Measurements from ENCODE around the gene CEACAM7. TPM values are rescaled to one million over a fixed set of nuclear protein-coding genes. Genes with fewer than 3 reads are reported as not detected.

The CEACAM7 gene
- total and polyA plus RNA-seq, 2 of the 13 experiments (the other 11 are each of a cell fraction or from before 2014, with no cell fraction given): not detected

DNA sequence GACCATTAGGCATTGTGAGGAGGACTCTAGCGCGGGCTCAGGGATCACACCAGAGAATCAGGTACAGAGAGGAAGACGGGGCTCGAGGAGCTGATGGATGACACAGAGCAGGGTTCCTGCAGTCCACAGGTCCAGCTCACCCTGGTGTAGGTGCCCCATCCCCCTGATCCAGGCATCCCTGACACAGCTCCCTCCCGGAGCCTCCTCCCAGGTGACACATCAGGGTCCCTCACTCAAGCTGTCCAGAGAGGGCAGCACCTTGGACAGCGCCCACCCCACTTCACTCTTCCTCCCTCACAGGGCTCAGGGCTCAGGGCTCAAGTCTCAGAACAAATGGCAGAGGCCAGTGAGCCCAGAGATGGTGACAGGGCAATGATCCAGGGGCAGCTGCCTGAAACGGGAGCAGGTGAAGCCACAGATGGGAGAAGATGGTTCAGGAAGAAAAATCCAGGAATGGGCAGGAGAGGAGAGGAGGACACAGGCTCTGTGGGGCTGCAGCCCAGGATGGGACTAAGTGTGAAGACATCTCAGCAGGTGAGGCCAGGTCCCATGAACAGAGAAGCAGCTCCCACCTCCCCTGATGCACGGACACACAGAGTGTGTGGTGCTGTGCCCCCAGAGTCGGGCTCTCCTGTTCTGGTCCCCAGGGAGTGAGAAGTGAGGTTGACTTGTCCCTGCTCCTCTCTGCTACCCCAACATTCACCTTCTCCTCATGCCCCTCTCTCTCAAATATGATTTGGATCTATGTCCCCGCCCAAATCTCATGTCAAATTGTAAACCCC, 17.5 kb upstream of the CEACAM7 start (continued):
- no peak for TF ChIP-seq SP140L (CRISPR knock-in tag; IDR thresholded peaks at IDR 0.05; ENCODE audit: borderline replicate concordance)
- TF ChIP-seq GATAD1 (CRISPR knock-in tag; IDR thresholded peaks at IDR 0.05): peak; percentile 55; the same call in 1 of the 2 replicates
- TF ChIP-seq ZNF235 (CRISPR knock-in tag; IDR thresholded peaks at IDR 0.05; ENCODE audit: borderline replicate concordance): no peak
- peak; percentile 67; the same call in 1 of the 2 replicates for TF ChIP-seq KLF11 (CRISPR knock-in tag; IDR thresholded peaks at IDR 0.05)
- TF ChIP-seq KLF6 (CRISPR knock-in tag; IDR thresholded peaks at IDR 0.05): peak; percentile 43; the same call in 1 of the 2 replicates
- 0 out of 2 replicates have a peak, but pooled peaks have one; percentile 29 for TF ChIP-seq ZNF331 (CRISPR knock-in tag; IDR thresholded peaks at IDR 0.05)
- TF ChIP-seq MIER2 (CRISPR knock-in tag; IDR thresholded peaks at IDR 0.05): peak; percentile 96
- TF ChIP-seq SRSF4 (IDR thresholded peaks at IDR 0.05; ENCODE audit: low read depth, low read length, poor library complexity, severe bottlenecking): no peak
- no peak for TF ChIP-seq ZSCAN20 (CRISPR knock-in tag; IDR thresholded peaks at IDR 0.05; ENCODE audit: borderline replicate concordance)
- 0 out of 2 replicates have a peak, but pooled peaks have one; percentile 22 for TF ChIP-seq NCOA2 (CRISPR knock-in tag; IDR thresholded peaks at IDR 0.05)
- no peak for TF ChIP-seq JUNB (CRISPR knock-in tag; IDR thresholded peaks at IDR 0.05; ENCODE audit: borderline replicate concordance)
- TF ChIP-seq, protein P1, sequence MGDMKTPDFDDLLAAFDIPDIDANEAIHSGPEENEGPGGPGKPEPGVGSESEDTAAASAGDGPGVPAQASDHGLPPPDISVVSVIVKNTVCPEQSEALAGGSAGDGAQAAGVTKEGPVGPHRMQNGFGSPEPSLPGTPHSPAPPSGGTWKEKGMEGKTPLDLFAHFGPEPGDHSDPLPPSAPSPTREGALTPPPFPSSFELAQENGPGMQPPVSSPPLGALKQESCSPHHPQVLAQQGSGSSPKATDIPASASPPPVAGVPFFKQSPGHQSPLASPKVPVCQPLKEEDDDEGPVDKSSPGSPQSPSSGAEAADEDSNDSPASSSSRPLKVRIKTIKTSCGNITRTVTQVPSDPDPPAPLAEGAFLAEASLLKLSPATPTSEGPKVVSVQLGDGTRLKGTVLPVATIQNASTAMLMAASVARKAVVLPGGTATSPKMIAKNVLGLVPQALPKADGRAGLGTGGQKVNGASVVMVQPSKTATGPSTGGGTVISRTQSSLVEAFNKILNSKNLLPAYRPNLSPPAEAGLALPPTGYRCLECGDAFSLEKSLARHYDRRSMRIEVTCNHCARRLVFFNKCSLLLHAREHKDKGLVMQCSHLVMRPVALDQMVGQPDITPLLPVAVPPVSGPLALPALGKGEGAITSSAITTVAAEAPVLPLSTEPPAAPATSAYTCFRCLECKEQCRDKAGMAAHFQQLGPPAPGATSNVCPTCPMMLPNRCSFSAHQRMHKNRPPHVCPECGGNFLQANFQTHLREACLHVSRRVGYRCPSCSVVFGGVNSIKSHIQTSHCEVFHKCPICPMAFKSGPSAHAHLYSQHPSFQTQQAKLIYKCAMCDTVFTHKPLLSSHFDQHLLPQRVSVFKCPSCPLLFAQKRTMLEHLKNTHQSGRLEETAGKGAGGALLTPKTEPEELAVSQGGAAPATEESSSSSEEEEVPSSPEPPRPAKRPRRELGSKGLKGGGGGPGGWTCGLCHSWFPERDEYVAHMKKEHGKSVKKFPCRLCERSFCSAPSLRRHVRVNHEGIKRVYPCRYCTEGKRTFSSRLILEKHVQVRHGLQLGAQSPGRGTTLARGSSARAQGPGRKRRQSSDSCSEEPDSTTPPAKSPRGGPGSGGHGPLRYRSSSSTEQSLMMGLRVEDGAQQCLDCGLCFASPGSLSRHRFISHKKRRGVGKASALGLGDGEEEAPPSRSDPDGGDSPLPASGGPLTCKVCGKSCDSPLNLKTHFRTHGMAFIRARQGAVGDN (CRISPR knock-in tag; IDR thresholded peaks at IDR 0.05): peak; percentile 22; the same call in 1 of the 2 replicates
- TF ChIP-seq ZNF3 (CRISPR knock-in tag; IDR thresholded peaks at IDR 0.05): no peak
- TF ChIP-seq, protein P2, sequence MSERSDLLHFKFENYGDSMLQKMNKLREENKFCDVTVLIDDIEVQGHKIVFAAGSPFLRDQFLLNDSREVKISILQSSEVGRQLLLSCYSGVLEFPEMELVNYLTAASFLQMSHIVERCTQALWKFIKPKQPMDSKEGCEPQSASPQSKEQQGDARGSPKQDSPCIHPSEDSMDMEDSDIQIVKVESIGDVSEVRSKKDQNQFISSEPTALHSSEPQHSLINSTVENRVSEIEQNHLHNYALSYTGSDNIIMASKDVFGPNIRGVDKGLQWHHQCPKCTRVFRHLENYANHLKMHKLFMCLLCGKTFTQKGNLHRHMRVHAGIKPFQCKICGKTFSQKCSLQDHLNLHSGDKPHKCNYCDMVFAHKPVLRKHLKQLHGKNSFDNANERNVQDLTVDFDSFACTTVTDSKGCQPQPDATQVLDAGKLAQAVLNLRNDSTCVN (CRISPR knock-in tag; IDR thresholded peaks at IDR 0.05; ENCODE audit: borderline replicate concordance): peak; percentile 61; the same call in 1 of the 2 replicates
- TF ChIP-seq ZNF773 (CRISPR knock-in tag; IDR thresholded peaks at IDR 0.05; ENCODE audit: borderline replicate concordance): 0 out of 2 replicates have a peak, but pooled peaks have one; percentile 74
- no peak for TF ChIP-seq GLI4 (CRISPR knock-in tag; IDR thresholded peaks at IDR 0.05; ENCODE audit: borderline replicate concordance)
- TF ChIP-seq AHR (CRISPR knock-in tag; IDR thresholded peaks at IDR 0.05): peak; percentile 71; the same call in 1 of the 2 replicates
- 0 out of 2 replicates have a peak, but pooled peaks have one; percentile 58 for TF ChIP-seq TMF1 (CRISPR knock-in tag; IDR thresholded peaks at IDR 0.05; ENCODE audit: low read depth)
- TF ChIP-seq SALL1 (CRISPR knock-in tag; IDR thresholded peaks at IDR 0.05): peak; percentile 72

All from HepG2 (cell line).